ENCODE results near the gene PCDHB14. TPM values are rescaled to one million over a fixed set of nuclear protein-coding genes. Genes with fewer than 3 reads are reported as not detected.
"Not testable (repeated sequence)": the region's sequence is repeated elsewhere in the genome, so short reads cannot be mapped to it uniquely, and the experiment has no call there.

The PCDHB14 gene
- total RNA-seq, 1 experiment from 2014 or later = 5.7 TPM

DNA sequence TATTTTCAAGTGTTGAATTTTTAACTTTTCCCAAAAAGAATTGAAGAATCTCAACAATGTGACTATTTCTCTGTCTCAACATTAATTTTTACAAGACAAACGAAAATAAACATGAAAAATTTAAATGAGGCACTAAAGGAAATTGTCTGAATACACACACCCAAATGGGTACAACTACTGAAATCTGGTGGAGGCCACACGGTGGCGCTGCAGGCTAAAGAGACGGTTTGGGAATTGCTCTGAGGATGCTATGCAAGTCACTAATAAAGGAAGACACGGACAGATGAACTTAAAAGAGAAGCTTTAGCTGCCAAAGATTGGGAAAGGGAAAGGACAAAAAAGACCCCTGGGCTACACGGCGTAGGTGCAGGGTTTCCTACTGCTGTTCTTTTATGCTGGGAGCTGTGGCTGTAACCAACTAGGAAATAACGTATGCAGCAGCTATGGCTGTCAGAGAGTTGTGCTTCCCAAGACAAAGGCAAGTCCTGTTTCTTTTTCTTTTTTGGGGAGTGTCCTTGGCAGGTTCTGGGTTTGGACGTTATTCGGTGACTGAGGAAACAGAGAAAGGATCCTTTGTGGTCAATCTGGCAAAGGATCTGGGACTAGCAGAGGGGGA is 30.9 kb upstream of the PCDHB14 start, which contains the start of gene PCDHB10:
Gene PCDHB10 (plus strand): TSS at position 244 of the 616 bp plus-strand sequence. CDS start 200 bp downstream, at position 444.
- H3K36me3 Mint-ChIP-seq (ENCODE audit: insufficient read depth, unreplicated experiment) = no peaks in the 10 kb centered on the region

DNA sequence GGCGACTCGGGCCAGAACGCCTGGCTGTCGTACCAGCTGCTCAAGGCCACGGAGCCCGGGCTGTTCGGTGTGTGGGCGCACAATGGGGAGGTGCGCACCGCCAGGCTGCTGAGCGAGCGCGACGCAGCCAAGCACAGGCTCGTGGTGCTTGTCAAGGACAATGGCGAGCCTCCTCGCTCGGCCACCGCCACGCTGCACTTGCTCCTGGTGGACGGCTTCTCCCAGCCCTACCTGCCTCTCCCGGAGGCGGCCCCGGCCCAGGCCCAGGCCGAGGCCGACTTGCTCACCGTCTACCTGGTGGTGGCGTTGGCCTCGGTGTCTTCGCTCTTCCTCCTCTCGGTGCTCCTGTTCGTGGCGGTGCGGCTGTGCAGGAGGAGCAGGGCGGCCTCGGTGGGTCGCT is 28.8 kb upstream of the PCDHB14 start:
- H3K27ac Mint-ChIP-seq (ENCODE audit: unreplicated experiment); DNase-seq; BruUV-seq (replicated peaks); H3K4me3 Mint-ChIP-seq (ENCODE audit: low read depth, unreplicated experiment); CTCF ChIA-PET; H3K27me3 Mint-ChIP-seq (ENCODE audit: unreplicated experiment); H3K4me1 Mint-ChIP-seq (ENCODE audit: low read depth, unreplicated experiment); intact Hi-C loops (cut with micrococcal nuclease; ENCODE audit: unreplicated experiment); H3K36me3 Mint-ChIP-seq (ENCODE audit: insufficient read depth, unreplicated experiment): not testable (repeated sequence)
- peaks cover 16% of the 10 kb centered on the region for H3K9me3 Mint-ChIP-seq (ENCODE audit: low read depth, unreplicated experiment)

More for the DNA sequence above, 30.9 kb upstream of the PCDHB14 start, which contains the start of gene PCDHB10:
- no peaks in the 10 kb centered on the region for H3K4me1 Mint-ChIP-seq (ENCODE audit: low read depth, unreplicated experiment)
- no peaks in the 10 kb centered on the region for H3K27me3 Mint-ChIP-seq (ENCODE audit: unreplicated experiment)
- no peak within 1 kb of the TSS for H3K27ac Mint-ChIP-seq (ENCODE audit: unreplicated experiment)
- BruUV-seq (replicated peaks) = no TSS peak
- TF ChIP-seq, protein P1, sequence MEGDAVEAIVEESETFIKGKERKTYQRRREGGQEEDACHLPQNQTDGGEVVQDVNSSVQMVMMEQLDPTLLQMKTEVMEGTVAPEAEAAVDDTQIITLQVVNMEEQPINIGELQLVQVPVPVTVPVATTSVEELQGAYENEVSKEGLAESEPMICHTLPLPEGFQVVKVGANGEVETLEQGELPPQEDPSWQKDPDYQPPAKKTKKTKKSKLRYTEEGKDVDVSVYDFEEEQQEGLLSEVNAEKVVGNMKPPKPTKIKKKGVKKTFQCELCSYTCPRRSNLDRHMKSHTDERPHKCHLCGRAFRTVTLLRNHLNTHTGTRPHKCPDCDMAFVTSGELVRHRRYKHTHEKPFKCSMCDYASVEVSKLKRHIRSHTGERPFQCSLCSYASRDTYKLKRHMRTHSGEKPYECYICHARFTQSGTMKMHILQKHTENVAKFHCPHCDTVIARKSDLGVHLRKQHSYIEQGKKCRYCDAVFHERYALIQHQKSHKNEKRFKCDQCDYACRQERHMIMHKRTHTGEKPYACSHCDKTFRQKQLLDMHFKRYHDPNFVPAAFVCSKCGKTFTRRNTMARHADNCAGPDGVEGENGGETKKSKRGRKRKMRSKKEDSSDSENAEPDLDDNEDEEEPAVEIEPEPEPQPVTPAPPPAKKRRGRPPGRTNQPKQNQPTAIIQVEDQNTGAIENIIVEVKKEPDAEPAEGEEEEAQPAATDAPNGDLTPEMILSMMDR (IDR thresholded peaks at IDR 0.05; ENCODE audit: unreplicated experiment) = no peak
- H3K9me3 Mint-ChIP-seq (ENCODE audit: low read depth, unreplicated experiment) = peaks cover 17% of the 10 kb centered on the region
- peak within 1 kb of the TSS; percentile 46 for H3K4me3 Mint-ChIP-seq (ENCODE audit: low read depth, unreplicated experiment)
- intact Hi-C loops (cut with micrococcal nuclease; ENCODE audit: unreplicated experiment) = no loop called here
- CTCF ChIA-PET = interaction anchor here (1.0 to 1.2 kb wide), 2 partner anchors 158 to 366 kb away, joined by 3 read pairs; partner anchors contain the start of gene PCDHGB1
- DNase-seq = peak; percentile 59

DNA sequence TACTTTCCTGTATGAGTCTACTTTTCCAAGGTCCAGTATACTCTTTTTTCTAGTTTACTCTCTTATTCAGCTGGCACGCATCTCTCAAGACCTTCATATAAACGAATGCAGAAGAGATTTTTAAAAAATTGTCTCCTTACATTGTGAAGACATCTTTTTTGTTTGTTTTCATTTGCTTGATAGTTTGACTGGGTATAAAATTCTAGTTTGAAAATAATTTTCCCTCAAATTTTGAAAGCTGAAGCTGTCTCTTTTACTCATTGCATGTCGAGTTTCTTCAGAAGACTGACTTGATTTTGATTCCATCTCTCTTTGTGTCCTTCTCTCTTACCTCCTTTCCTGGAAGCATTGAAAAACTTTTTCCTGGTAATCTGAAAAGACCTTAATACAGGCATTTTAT is 26.8 kb upstream of the PCDHB14 start:
- Mint-ChIP-seq H3K27ac (ENCODE audit: unreplicated experiment) (no peak overlapping the region), H3K9me3 (ENCODE audit: low read depth, unreplicated experiment) (peaks cover 16% of the 10 kb centered on the region), H3K4me1 (ENCODE audit: low read depth, unreplicated experiment) (no peaks in the 10 kb centered on the region), H3K27me3 (ENCODE audit: unreplicated experiment) (no peaks in the 10 kb centered on the region), H3K4me3 (ENCODE audit: low read depth, unreplicated experiment) (no peak overlapping the region), H3K36me3 (ENCODE audit: insufficient read depth, unreplicated experiment) (no peaks in the 10 kb centered on the region)
- CTCF ChIA-PET = no interaction called here
- TF ChIP-seq, protein P1 (IDR thresholded peaks at IDR 0.05; ENCODE audit: unreplicated experiment) = no peak
- no TSS peak for BruUV-seq (replicated peaks)
- no peak for DNase-seq
- intact Hi-C loops (cut with micrococcal nuclease; ENCODE audit: unreplicated experiment) = no loop called here

DNA sequence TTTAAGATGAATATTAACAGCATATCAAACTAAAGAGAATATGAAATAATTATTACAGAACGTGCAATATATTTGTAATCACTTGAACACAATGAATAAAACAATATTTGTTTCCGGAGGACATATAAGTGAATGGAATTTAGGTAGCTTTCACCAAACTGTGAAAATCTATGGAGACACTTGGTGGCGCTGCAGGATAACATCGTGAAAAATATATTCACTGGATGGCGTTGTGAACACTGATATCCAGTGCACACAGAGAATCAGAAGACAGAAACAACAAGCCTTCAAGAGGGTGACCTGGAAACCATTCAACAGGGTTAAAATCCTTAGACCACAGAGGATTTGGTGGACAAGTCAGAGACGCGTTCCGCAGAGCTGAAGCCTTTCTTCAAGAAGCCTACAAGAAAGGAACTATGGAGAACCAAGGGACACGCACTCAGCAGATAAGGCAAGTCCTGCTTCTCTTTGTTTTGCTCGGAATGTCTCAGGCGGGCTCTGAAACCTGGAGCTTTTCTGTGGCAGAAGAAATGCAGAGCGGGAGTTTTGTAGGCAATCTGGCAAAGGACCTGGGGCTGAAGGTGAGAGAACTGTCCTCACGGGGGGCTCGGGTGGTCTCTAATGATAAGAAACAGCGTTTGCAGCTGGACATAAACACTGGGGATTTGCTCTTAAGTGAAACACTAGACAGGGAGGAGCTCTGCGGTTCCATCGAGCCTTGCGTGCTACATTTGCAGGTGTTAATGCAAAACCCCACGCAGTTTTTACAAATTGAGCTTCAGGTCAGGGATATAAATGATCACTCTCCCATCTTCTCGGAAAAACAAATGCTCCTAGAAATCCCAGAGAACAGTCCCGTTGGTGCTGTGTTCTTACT is 23.5 kb upstream of the PCDHB14 start, which contains the start of gene PCDHB11:
Gene PCDHB11 (plus strand): TSS at position 269 of the 877 bp plus-strand sequence. CDS start 148 bp downstream, at position 417.
- H3K9me3 Mint-ChIP-seq (ENCODE audit: low read depth, unreplicated experiment) = peaks cover 8% of the 10 kb centered on the region
- H3K4me3 Mint-ChIP-seq (ENCODE audit: low read depth, unreplicated experiment) = no peak within 1 kb of the TSS
- TF ChIP-seq, protein P1 (IDR thresholded peaks at IDR 0.05; ENCODE audit: unreplicated experiment) = no peak
- H3K36me3 Mint-ChIP-seq (ENCODE audit: insufficient read depth, unreplicated experiment) = no peaks in the 10 kb centered on the region
- no peak for DNase-seq
- BruUV-seq (replicated peaks) = no TSS peak
- no peaks in the 10 kb centered on the region for H3K4me1 Mint-ChIP-seq (ENCODE audit: low read depth, unreplicated experiment)
- H3K27me3 Mint-ChIP-seq (ENCODE audit: unreplicated experiment) = no peaks in the 10 kb centered on the region
- intact Hi-C loops (cut with micrococcal nuclease; ENCODE audit: unreplicated experiment) = no loop called here
- no peak within 1 kb of the TSS for H3K27ac Mint-ChIP-seq (ENCODE audit: unreplicated experiment)
- CTCF ChIA-PET = interaction anchor here (1.6 kb wide), 1 partner anchor 368 kb away, joined by 4 read pairs; no protein-coding TSS in a partner anchor

DNA sequence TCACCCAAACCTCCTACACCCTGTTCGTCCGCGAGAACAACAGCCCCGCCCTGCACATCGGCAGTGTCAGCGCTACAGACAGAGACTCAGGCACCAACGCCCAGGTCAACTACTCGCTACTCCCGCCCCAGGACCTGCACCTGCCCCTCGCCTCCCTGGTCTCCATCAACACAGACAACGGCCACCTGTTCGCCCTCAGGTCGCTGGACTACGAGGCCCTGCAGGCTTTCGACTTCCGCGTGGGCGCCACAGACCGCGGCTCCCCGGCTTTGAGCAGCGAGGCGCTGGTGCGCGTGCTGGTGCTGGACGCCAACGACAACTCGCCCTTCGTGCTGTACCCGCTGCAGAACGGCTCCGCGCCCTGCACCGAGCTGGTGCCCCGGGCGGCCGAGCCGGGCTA is 22.0 kb upstream of the PCDHB14 start:
- not testable (repeated sequence) for H3K36me3 Mint-ChIP-seq (ENCODE audit: insufficient read depth, unreplicated experiment)

DNA sequence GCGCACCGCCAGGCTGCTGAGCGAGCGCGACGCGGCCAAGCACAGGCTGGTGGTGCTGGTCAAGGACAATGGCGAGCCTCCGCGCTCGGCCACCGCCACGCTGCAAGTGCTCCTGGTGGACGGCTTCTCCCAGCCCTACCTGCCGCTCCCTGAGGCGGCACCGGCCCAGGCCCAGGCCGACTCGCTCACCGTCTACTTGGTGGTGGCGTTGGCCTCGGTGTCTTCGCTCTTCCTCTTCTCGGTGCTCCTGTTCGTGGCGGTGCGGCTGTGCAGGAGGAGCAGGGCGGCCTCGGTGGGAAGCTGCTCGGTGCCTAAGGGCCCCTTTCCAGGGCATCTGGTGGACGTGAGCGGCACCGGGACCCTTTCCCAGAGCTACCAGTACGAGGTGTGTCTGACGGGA is 21.5 kb upstream of the PCDHB14 start:
- H3K4me1 Mint-ChIP-seq (ENCODE audit: low read depth, unreplicated experiment); H3K4me3 Mint-ChIP-seq (ENCODE audit: low read depth, unreplicated experiment); H3K27me3 Mint-ChIP-seq (ENCODE audit: unreplicated experiment); BruUV-seq (replicated peaks); H3K36me3 Mint-ChIP-seq (ENCODE audit: insufficient read depth, unreplicated experiment); H3K27ac Mint-ChIP-seq (ENCODE audit: unreplicated experiment); DNase-seq; intact Hi-C loops (cut with micrococcal nuclease; ENCODE audit: unreplicated experiment); H3K9me3 Mint-ChIP-seq (ENCODE audit: low read depth, unreplicated experiment): not testable (repeated sequence)
- CTCF ChIA-PET = interaction anchor here (0.7 kb wide), 1 partner anchor 132 kb away, joined by 3 read pairs; no protein-coding TSS in a partner anchor

More for the DNA sequence above, 22.0 kb upstream of the PCDHB14 start:
- H3K9me3 Mint-ChIP-seq (ENCODE audit: low read depth, unreplicated experiment); DNase-seq; H3K27me3 Mint-ChIP-seq (ENCODE audit: unreplicated experiment); H3K4me3 Mint-ChIP-seq (ENCODE audit: low read depth, unreplicated experiment); intact Hi-C loops (cut with micrococcal nuclease; ENCODE audit: unreplicated experiment); BruUV-seq (replicated peaks); CTCF ChIA-PET; H3K4me1 Mint-ChIP-seq (ENCODE audit: low read depth, unreplicated experiment); H3K27ac Mint-ChIP-seq (ENCODE audit: unreplicated experiment): not testable (repeated sequence)
